ENCODE measurements around the gene DMAC1.

Gene DMAC1, protein sequence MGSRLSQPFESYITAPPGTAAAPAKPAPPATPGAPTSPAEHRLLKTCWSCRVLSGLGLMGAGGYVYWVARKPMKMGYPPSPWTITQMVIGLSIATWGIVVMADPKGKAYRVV

GRCh38 chr9:7799234-7799943, at the start of gene DMAC1:
Gene DMAC1, minus strand, starts transcription at chr9:7799778. Its CDS starts 44 bp downstream, at chr9:7799734.
- peak; percentile 86 for DNase-seq (ENCODE audit: low read depth, low spot score)

GRCh38 chr9:7849362-7849761, 49.8 kb upstream of the DMAC1 start:
- no peak for DNase-seq (ENCODE audit: low read depth, low spot score)

DNA sequence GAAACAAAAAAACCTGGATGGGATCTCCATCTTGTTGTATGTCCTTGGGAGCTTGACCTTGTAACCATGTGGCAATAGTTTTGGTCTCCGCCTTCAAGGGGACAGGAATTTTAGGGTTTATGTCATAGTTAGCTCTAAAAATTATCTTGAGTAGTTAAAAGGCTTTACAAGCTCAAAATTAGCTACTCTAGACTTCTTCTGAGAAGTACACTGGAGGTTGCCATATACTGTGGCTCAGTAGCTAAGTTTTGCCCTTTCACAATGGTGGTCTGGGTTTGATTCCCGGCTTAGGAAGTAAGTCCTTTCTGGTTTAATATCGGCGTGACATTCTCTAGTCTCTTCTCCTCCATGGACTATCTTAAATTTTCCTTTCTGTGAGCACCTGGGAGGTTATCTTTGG, 48.9 kb upstream of the DMAC1 start:
- DNase-seq (ENCODE audit: low read depth, low spot score) = no peak

DNA sequence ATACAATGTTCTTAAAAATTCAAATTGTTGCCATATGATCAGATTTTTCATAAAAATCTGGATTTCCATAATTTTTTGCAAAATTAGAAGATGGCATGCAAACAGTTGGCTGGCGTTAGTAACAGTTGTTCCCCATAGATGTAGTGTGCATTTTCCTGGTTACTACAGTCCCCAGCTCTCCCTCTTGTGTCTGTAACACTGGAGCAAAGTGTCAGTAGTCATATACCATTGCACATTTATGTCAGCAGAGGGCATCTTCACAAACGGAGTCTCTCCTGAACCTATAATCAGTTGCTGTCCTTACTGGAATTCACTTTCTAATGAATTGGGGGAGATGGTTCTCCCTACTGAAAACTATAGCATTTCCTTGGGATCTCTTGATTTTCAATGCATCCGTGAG, 44.7 kb upstream of the DMAC1 start:
- DNase-seq (ENCODE audit: low read depth, low spot score) = peak; percentile 4

DNA sequence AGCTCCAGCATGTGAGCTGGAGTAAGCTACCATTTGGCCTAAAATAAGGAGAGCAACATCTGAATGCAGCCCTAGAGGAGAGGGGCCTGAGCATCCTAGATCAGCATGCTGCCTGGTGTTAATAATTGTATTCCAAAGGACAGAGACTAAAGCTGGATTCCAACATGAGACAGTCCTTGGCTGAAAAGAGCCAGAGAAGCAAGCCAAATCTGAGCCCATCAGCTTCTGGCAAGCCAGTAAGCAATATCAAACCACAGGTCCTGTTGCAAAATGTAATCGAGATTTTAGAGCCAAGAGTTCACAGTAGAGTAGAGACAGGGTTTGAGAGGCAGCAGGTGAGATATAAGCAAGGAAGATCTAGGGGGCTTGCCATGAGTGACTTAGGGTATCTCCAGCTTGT, 42.3 kb upstream of the DMAC1 start:
- no peak for DNase-seq (ENCODE audit: low read depth, low spot score)

DNA sequence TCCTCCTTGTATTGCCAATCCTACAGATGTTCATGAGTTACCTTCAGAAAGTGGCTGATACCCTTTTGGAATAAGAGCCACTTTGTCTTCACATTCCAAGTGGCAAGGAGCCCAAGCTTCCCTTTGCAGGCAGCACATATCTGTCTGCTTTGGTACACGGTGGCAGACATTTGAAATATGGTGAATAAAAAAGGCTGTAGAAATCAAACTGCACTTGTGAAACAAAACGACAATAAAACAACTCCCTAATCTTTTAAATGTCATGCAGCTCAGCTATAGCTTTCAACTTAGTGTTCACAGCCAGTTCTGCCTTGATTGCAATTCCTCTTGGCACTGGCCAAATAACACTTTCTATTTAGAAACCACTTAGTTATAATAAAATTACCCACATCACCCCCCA, 35.0 kb upstream of the DMAC1 start:
- no peak for DNase-seq (ENCODE audit: low read depth, low spot score)

DNA sequence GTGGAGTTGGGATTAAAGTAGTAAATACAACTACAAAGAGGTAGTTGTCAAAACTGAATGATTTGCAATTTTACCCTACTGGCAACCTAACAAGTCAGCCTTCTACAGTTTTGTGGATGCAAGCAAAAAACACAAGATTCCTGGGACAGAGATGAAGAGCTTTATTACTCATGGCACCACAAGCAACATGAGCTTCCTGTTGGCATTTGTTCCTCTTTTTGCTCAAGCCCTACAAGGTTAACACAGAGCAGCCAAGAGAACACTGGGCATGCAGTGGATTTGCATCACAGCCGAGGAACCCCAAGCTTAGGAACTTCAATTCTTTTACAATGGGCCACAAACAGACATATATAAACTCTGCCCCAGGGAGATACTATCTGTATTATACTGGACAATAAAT, 28.8 kb upstream of the DMAC1 start:
- no peak for DNase-seq (ENCODE audit: low read depth, low spot score)

DNA sequence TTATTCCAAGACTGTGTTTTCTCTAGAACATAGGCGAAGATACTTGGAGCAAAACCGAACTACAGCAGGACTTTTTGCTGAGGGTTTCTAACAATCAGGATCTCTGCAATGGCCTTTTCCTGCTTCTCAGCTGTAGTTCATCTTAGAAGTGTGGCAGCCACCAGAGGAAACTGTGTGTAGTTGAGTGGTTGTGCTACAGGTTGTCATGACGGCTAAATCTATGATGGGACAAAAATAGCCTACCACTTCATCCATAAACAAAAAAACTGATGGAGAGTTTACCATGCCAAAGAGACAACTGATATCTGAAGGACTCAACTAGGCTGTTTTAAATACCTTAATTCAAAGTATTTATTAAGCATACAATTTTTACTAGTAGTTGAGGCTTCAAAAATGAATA, 28.2 kb upstream of the DMAC1 start:
- no peak for DNase-seq (ENCODE audit: low read depth, low spot score)

- DNase-seq (ENCODE audit: low read depth, low spot score) = no peak
These were observed 27.5 kb upstream of the DMAC1 start for GRCh38 chr9:7827056-7827455.

DNA sequence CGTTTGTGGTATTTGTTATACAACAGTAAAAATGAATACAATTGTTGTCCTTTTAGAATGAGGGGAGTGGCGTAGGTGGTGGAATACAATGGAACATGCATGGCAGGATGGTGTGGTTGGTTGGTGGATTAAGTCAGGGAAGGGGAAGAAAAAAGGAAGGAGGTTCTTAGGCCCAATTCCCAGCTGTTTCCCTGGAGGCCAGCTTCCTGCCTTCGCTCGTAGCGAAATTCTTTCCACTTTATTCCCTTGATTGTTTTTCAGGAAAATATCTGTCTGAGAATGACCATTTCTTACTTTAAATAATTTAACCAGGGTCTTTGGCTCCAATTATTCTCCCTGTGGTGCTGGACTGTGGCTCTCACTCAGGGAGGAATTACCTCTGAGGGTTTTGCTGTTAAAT, 24.1 kb upstream of the DMAC1 start:
- DNase-seq (ENCODE audit: low read depth, low spot score) = no peak

GRCh38 chr9:7819984-7820383, 20.4 kb upstream of the DMAC1 start:
- DNase-seq (ENCODE audit: low read depth, low spot score) = no peak

- no peak for DNase-seq (ENCODE audit: low read depth, low spot score)
These were observed 16.4 kb upstream of the DMAC1 start for GRCh38 chr9:7816021-7816420.

GRCh38 chr9:7813030-7813429, 13.5 kb upstream of the DMAC1 start:
- DNase-seq (ENCODE audit: low read depth, low spot score) = no peak

DNA sequence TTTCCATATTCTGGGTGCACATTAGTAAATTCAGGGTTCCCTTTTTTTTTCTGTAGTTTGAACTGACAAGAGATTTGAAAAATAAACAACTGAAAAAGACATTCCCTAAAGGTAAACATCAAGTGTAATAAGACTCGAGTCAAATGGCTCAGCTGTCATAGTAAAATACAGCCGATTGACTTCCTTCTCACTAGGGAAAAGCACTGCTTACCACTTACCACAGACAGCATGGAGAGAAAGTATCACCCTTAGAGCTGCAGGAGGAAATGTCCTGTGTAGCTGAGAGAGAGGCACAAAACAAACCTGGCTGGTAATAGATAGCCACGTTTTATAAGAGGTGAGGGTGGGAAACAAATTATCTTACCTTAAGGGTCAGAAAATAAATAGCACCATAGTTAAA, 12.1 kb upstream of the DMAC1 start:
- no peak for DNase-seq (ENCODE audit: low read depth, low spot score)

GRCh38 chr9:7802666-7803065, 3.1 kb upstream of the DMAC1 start:
- no peak for DNase-seq (ENCODE audit: low read depth, low spot score)

GRCh38 chr9:7799944-7800285, 337 bp upstream of the DMAC1 start:
- no peak for DNase-seq (ENCODE audit: low read depth, low spot score)

GRCh38 chr9:7794196-7794595, 5.4 kb downstream of the DMAC1 start:
- no peak for DNase-seq (ENCODE audit: low read depth, low spot score)

DNA sequence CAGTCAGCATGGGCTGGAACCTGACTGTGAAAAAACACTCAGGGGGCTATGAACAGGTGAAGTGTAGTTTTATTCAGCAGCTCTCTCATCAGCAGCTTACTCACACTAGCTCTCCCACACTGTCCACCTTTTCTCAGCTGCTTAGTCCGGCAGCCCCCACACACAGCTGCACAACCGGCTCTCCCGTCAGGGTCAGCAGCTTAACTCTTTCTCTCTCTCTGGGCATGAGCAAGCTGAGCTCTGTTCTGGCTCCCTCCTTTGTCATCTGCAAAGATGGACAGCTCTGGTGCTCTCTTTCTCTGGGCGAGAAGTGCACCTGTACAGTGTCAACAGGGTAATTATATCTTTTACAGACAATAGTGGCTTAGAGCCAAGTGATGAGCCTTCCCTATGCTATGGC, 8.2 kb downstream of the DMAC1 start:
- no peak for DNase-seq (ENCODE audit: low read depth, low spot score)

DNA sequence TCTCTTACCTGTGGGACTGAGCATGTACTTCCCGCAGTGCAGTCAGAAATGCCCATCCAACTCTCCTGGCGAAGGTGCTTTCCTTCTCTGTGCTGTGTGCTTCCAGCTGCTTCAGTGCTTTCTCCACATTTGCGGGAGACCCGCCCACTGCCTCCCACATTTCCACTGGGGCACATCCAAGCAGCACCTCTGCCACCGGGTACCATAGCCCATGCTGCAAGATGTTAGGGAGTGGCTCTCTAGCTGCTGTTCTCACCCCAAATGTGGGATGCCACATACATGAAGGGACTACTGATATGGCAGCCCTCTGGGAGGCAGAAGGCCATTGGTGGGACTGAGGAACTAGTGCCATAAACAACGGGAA, 8.8 kb downstream of the DMAC1 start:
- DNase-seq (ENCODE audit: low read depth, low spot score) = no peak

- DNase-seq (ENCODE audit: low read depth, low spot score) = no peak
These were observed 9.4 kb downstream of the DMAC1 start for GRCh38 chr9:7790022-7790818.

GRCh38 chr9:7788772-7789171, 10.8 kb downstream of the DMAC1 start:
- DNase-seq (ENCODE audit: low read depth, low spot score) = no peak

- DNase-seq (ENCODE audit: low read depth, low spot score) = no peak
These were observed 13.8 kb downstream of the DMAC1 start for GRCh38 chr9:7785813-7786212.

DNA sequence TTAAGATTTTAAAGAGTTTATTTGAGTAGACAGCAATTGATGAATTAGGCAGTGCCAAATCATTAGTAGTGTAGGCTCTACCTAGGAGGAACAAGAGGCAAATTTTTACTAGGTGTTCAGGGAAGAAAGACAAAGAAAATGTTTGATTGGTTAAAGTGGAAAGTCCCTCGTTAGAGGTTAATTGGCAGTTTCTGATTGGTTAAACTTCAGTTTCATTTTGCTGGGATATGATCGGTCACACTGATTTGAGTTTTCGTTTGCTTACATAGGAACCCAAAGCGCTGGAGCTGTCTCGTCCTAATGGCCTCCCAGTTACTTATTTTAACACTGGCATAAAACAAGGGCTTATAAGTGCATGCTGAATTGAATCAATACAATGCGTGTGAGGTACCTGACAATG, 15.1 kb downstream of the DMAC1 start:
- DNase-seq (ENCODE audit: low read depth, low spot score) = no peak

Measured in ELF-1 (cell line).